Measurements from ENCODE around the gene ARHGAP22.

DNA sequence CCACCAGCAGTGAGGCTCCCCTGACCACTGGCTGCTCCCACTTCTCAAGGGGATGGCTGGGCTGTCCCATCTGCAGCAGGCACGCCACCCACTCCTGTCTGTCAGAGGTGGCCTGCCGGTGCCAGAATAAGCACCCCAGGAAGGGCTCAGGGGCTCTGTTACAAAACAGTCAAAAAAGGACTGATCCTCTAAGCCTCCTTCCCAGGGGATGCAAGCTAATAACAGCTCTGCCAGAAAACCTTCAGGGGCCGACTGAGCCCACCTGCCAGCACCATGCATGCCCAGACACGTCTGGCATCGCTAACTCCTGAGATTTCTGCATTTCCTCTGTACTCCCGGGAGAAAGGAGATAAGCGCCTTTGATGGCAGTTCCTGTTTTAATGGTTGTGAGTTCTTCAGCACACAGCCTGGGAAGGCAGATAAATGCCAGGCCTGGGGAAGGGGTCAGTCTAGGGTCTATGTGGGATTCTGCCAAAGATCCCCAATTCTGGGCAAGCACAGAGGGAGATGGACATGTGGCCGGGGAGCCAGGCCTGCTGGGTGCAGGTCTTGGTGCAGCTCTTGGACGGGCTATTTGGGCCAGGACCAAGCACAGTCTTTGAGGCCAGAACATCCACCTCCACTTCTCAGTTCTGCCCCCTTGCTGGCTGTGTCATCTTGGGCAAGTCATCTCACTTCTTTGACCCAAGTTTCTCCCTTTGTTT lies 128.4 kb downstream of the ARHGAP22 start:
- TF ChIP-seq, protein P1, sequence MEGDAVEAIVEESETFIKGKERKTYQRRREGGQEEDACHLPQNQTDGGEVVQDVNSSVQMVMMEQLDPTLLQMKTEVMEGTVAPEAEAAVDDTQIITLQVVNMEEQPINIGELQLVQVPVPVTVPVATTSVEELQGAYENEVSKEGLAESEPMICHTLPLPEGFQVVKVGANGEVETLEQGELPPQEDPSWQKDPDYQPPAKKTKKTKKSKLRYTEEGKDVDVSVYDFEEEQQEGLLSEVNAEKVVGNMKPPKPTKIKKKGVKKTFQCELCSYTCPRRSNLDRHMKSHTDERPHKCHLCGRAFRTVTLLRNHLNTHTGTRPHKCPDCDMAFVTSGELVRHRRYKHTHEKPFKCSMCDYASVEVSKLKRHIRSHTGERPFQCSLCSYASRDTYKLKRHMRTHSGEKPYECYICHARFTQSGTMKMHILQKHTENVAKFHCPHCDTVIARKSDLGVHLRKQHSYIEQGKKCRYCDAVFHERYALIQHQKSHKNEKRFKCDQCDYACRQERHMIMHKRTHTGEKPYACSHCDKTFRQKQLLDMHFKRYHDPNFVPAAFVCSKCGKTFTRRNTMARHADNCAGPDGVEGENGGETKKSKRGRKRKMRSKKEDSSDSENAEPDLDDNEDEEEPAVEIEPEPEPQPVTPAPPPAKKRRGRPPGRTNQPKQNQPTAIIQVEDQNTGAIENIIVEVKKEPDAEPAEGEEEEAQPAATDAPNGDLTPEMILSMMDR (IDR thresholded peaks at IDR 0.05) = no peak
- TF ChIP-seq EP300 (IDR thresholded peaks at IDR 0.05) = no peak
- TF ChIP-seq POLR2A (IDR thresholded peaks at IDR 0.05; ENCODE audit: low read depth) = no peak
